ENCODE data around the gene MRI1.

The MRI1 gene

DNA sequence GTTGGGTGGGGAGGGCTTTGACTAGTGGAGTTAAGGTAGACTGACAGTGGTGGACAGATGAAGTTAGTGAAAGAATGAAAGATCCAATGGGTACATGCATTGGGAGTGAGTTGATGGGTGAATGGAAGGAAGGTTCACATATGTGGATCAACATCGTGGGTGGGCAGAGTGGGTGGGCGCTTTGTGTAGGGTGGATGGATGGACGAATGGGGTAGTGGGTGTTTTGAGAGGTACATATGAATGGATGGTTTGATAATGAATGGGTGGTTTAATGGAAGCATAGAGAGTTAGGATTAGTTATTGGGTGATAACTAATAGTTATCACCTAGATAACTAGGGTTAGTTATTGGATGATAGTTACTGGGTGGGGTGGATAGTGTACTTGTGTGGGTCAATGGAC lies 42.4 kb downstream of the MRI1 start:
- no peak overlapping the region for H3K27ac ChIP-seq (ENCODE audit: insufficient read depth in 1 of 2, low read depth in 1 of 2, low read length in 2 of 2, poor library complexity in 1 of 2, severe bottlenecking in 2 of 2)
- ChIA-PET POLR2A (no interaction called here), CTCF (interaction anchor here (0.6 kb wide), 1 partner anchor 16 kb away, joined by 3 read pairs; no protein-coding TSS in a partner anchor)
- WGBS (ENCODE audit: insufficient coverage) = 100% methylated on average over 3 of the region's 3 CpGs
- peaks cover 8 to 55% (median 18%) of the 10 kb centered on the region in 4 experiments for H3K36me3 ChIP-seq (ENCODE audit: control insufficient read depth in 4 of 4, insufficient read depth in 4 of 4, low read length in 3 of 4)
- DNase-seq = no peak
- H3K27me3 ChIP-seq (replicated peaks in 2 of 5; ENCODE audit: control insufficient read depth in 4 of 5, insufficient read depth in 5 of 5, low read length in 4 of 5) = no peaks in the 10 kb centered on the region
- H3K9me3 ChIP-seq (ENCODE audit: control extremely low read depth in 1 of 5, control insufficient read depth in 4 of 5, insufficient read depth in 2 of 5, low read depth in 1 of 5, low read length in 4 of 5) = no peaks in the 10 kb centered on the region
- no peak overlapping the region for H3K4me3 ChIP-seq (ENCODE audit: control insufficient read depth in 1 of 7, extremely low read depth in 1 of 7, insufficient read depth in 4 of 7, low read depth in 2 of 7, low read length in 6 of 7)
- no peaks in the 10 kb centered on the region for H3K4me1 ChIP-seq (ENCODE audit: control extremely low read depth in 1 of 4, control insufficient read depth in 4 of 4, insufficient read depth in 4 of 4, low read length in 3 of 4)

DNA sequence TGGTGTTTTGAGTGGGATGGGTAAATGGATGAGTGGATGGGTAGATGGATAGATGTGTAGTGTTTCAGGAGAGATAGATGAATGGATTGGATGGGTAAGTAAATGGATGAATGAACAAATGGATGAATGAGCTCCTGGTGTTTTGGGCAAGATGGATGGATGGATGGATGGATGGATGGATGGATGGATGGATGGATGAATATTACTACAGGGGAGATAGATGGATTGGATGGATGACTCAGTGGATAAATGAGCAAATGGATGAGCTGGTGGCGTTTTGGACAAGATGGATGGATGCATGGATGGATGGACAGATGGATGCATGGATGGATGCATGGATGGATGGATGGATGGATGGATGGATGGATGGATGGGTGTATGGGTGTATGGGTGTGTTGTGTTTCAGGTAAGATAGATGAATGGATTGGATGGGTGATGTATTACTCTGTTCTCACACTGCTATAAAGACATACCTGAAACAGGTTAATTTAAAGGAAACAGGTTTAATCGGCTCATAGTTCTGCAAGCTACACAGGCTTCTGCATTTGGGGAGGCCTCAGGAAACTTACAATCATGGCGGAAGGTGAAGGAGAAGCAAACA lies 43.2 kb downstream of the MRI1 start:
- Histone ChIP-seq H3K4me3 (ENCODE audit: control insufficient read depth in 1 of 7, extremely low read depth in 1 of 7, insufficient read depth in 4 of 7, low read depth in 2 of 7, low read length in 6 of 7) (no peak overlapping the region), H3K27me3 (replicated peaks in 2 of 5; ENCODE audit: control insufficient read depth in 4 of 5, insufficient read depth in 5 of 5, low read length in 4 of 5) (no peaks in the 10 kb centered on the region), H3K27ac (ENCODE audit: insufficient read depth in 1 of 2, low read depth in 1 of 2, low read length in 2 of 2, poor library complexity in 1 of 2, severe bottlenecking in 2 of 2) (no peak overlapping the region), H3K9me3 (ENCODE audit: control extremely low read depth in 1 of 5, control insufficient read depth in 4 of 5, insufficient read depth in 2 of 5, low read depth in 1 of 5, low read length in 4 of 5) (no peaks in the 10 kb centered on the region), H3K36me3 (ENCODE audit: control insufficient read depth in 4 of 4, insufficient read depth in 4 of 4, low read length in 3 of 4) (peaks cover 8 to 55% (median 18%) of the 10 kb centered on the region in 4 experiments), H3K4me1 (ENCODE audit: control extremely low read depth in 1 of 4, control insufficient read depth in 4 of 4, insufficient read depth in 4 of 4, low read length in 3 of 4) (no peaks in the 10 kb centered on the region)
- no peak for DNase-seq
- ChIA-PET POLR2A (no interaction called here), CTCF (interaction anchor here (1.5 to 2.3 kb wide), 3 partner anchors 9 to 21 kb away, joined by 5 to 11 read pairs (median 5); partner anchors contain the start of gene ZSWIM4)
- WGBS (ENCODE audit: insufficient coverage) = 92% methylated on average over 2 of the region's 3 CpGs

DNA sequence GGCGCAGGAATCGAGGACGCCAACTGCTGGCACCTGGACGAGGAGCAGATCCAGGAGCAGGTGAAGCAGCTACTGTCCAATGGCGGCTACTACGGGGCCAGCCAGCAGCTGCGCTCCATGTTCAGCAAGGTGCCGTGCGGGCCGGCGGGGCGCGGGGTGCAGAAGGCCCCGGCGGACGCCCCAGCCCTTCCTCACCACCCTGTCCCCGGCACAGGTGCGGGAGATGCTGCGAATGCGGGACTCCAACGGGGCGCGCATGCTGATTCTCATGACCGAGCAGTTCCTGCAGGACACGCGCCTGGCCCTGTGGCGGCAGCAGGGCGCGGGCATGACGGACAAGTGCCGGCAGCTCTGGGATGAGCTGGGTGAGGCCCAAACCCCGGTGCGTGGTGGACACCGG lies 44.5 kb downstream of the MRI1 start:
- ChIA-PET POLR2A (no interaction called here), CTCF (interaction anchor here (1.5 to 2.3 kb wide), 3 partner anchors 10 to 23 kb away, joined by 5 to 11 read pairs (median 5); partner anchors contain the start of gene ZSWIM4)
- WGBS (ENCODE audit: insufficient coverage) = 96% methylated on average over 27 of the region's 34 CpGs
- no peaks in the 10 kb centered on the region for H3K4me1 ChIP-seq (ENCODE audit: control extremely low read depth in 1 of 4, control insufficient read depth in 4 of 4, insufficient read depth in 4 of 4, low read length in 3 of 4)
- no peak overlapping the region for H3K27ac ChIP-seq (ENCODE audit: insufficient read depth in 1 of 2, low read depth in 1 of 2, low read length in 2 of 2, poor library complexity in 1 of 2, severe bottlenecking in 2 of 2)
- H3K4me3 ChIP-seq (ENCODE audit: control insufficient read depth in 1 of 7, extremely low read depth in 1 of 7, insufficient read depth in 4 of 7, low read depth in 2 of 7, low read length in 6 of 7) = no peak overlapping the region
- no peaks in the 10 kb centered on the region for H3K27me3 ChIP-seq (replicated peaks in 2 of 5; ENCODE audit: control insufficient read depth in 4 of 5, insufficient read depth in 5 of 5, low read length in 4 of 5)
- no peaks in the 10 kb centered on the region for H3K9me3 ChIP-seq (ENCODE audit: control extremely low read depth in 1 of 5, control insufficient read depth in 4 of 5, insufficient read depth in 2 of 5, low read depth in 1 of 5, low read length in 4 of 5)
- peaks cover 8 to 58% (median 26%) of the 10 kb centered on the region in 4 experiments for H3K36me3 ChIP-seq (ENCODE audit: control insufficient read depth in 4 of 4, insufficient read depth in 4 of 4, low read length in 3 of 4)
- DNase-seq = no peak

DNA sequence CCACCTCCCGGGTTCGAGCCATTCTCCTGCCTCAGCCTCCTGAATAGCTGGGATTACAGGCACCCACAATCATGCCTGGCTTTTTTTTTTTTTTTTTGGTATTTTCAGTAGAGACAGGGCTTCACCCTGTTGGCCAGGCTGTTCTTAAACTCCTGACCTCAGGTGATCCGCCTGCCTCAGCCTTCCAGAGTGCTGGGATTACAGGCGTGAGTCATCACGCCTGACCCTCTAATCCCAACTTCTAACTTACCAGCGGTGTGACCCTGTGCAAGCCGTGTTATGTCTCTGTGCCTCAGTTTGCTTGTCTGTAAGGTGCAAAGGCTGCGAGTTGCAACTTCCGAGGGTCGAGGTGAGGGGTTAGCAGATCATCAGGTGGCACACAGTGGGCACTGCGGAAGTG lies 48.2 kb downstream of the MRI1 start:
- no peak overlapping the region for H3K4me3 ChIP-seq (ENCODE audit: control insufficient read depth in 1 of 7, extremely low read depth in 1 of 7, insufficient read depth in 4 of 7, low read depth in 2 of 7, low read length in 6 of 7)
- no peaks in the 10 kb centered on the region for H3K9me3 ChIP-seq (ENCODE audit: control extremely low read depth in 1 of 5, control insufficient read depth in 4 of 5, insufficient read depth in 2 of 5, low read depth in 1 of 5, low read length in 4 of 5)
- 99% methylated on average over 8 of the region's 11 CpGs for WGBS (ENCODE audit: insufficient coverage)
- peaks cover 0 to 15% (median 10%) of the 10 kb centered on the region in 4 experiments for H3K4me1 ChIP-seq (ENCODE audit: control extremely low read depth in 1 of 4, control insufficient read depth in 4 of 4, insufficient read depth in 4 of 4, low read length in 3 of 4)
- H3K27ac ChIP-seq (ENCODE audit: insufficient read depth in 1 of 2, low read depth in 1 of 2, low read length in 2 of 2, poor library complexity in 1 of 2, severe bottlenecking in 2 of 2) = no peak overlapping the region
- H3K36me3 ChIP-seq (ENCODE audit: control insufficient read depth in 4 of 4, insufficient read depth in 4 of 4, low read length in 3 of 4) = peaks cover under 1 to 50% (median 27%) of the 10 kb centered on the region in 4 experiments
- POLR2A ChIA-PET = no interaction called here
- no peaks in the 10 kb centered on the region for H3K27me3 ChIP-seq (replicated peaks in 2 of 5; ENCODE audit: control insufficient read depth in 4 of 5, insufficient read depth in 5 of 5, low read length in 4 of 5)
- CTCF ChIA-PET = interaction anchor here (1.2 kb wide), 1 partner anchor 28 kb away, joined by 3 read pairs; no protein-coding TSS in a partner anchor
- DNase-seq = no peak

DNA sequence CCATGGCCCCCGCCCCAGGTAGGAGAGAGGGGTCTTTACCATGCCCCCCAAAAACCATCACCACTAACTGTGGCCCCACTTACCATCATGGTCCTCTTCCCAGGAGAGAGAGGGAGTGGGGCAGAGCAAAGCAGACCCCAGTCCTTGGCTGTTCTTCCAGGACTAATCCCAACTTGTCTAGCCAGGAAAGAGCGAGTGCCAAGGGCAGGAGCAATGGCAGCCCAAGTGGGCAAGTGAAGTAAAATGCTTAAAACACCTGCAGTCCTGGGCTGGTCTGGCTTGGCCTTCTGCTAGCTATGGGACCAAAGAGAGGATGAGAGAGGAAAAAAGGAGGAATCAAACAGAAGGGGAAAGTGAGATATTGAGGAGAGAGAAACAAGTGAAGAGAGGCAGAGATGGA lies 48.8 kb downstream of the MRI1 start:
- 100% methylated on average over 2 of the region's 2 CpGs for WGBS (ENCODE audit: insufficient coverage)
- no peaks in the 10 kb centered on the region for H3K27me3 ChIP-seq (replicated peaks in 2 of 5; ENCODE audit: control insufficient read depth in 4 of 5, insufficient read depth in 5 of 5, low read length in 4 of 5)
- DNase-seq = no peak
- H3K4me3 ChIP-seq (ENCODE audit: control insufficient read depth in 1 of 7, extremely low read depth in 1 of 7, insufficient read depth in 4 of 7, low read depth in 2 of 7, low read length in 6 of 7) = no peak overlapping the region
- no peak overlapping the region for H3K27ac ChIP-seq (ENCODE audit: insufficient read depth in 1 of 2, low read depth in 1 of 2, low read length in 2 of 2, poor library complexity in 1 of 2, severe bottlenecking in 2 of 2)
- POLR2A ChIA-PET = no interaction called here
- no peaks in the 10 kb centered on the region for H3K9me3 ChIP-seq (ENCODE audit: control extremely low read depth in 1 of 5, control insufficient read depth in 4 of 5, insufficient read depth in 2 of 5, low read depth in 1 of 5, low read length in 4 of 5)
- CTCF ChIA-PET = interaction anchor here (1.1 to 1.2 kb wide), 2 partner anchors 9 to 29 kb away, joined by 3 read pairs; no protein-coding TSS in a partner anchor
- H3K4me1 ChIP-seq (ENCODE audit: control extremely low read depth in 1 of 4, control insufficient read depth in 4 of 4, insufficient read depth in 4 of 4, low read length in 3 of 4) = peaks cover 0 to 18% (median 11%) of the 10 kb centered on the region in 4 experiments
- peaks cover 0 to 46% (median 26%) of the 10 kb centered on the region in 4 experiments for H3K36me3 ChIP-seq (ENCODE audit: control insufficient read depth in 4 of 4, insufficient read depth in 4 of 4, low read length in 3 of 4)

DNA sequence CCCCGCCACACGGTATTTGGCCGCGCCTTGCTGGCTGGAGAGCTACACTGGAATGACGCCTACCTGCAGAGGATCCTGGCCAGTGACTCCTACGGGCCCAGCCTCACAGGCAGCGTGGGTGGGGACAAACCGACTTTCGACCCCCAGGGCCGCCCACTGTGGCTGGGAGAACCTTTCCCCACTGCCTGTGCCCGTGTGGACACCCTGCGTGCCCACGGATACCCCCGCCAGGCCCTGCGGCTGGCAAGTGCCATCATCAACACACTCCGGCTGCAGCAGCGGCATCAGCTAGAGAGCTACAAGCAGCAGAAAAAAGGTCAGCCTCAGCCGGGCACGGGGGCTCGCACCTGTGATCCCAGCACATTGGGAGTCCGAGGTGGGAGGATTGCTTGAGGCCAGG lies 50.2 kb downstream of the MRI1 start:
- CTCF ChIA-PET = interaction anchor here (0.8 to 2.7 kb wide), 3 partner anchors 14 to 27 kb away, joined by 3 to 9 read pairs (median 3); no protein-coding TSS in a partner anchor
- peaks cover 0 to 35% (median 20%) of the 10 kb centered on the region in 4 experiments for H3K36me3 ChIP-seq (ENCODE audit: control insufficient read depth in 4 of 4, insufficient read depth in 4 of 4, low read length in 3 of 4)

DNA sequence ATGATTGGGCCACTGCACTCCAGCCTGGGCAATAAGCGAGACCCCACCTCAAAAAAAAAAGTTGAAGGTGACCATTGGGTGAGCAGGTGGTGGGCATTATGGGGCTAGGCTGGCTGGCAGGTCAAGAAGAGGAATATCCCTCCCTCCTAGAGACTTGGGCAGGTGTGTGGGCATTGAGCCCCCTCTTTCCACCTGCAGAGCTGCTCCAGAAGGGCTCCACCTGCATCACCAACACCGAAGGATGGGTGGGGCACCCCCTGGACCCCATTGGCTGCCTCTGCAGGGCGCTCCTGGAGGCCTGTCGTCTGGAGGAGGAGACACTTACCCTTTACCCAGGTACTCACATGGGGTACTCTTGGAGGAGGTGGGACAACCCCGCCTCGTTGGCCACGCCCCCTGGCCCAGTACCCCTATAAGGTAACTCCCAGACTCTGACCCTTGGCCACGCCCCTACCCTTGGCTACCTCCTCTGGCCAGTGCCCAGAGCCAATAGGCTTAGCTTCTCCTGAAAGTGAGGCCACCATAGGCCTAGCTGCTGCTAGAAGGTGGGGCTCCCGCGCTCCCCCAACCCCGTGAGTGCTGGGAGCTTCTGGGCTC lies 52.8 kb downstream of the MRI1 start:
- peak overlapping the region in 1 of 7 experiments; percentile 51 for H3K4me3 ChIP-seq (ENCODE audit: control insufficient read depth in 1 of 7, extremely low read depth in 1 of 7, insufficient read depth in 4 of 7, low read depth in 2 of 7, low read length in 6 of 7)

More for the DNA sequence above, 50.2 kb downstream of the MRI1 start:
- Histone ChIP-seq H3K27ac (ENCODE audit: insufficient read depth in 1 of 2, low read depth in 1 of 2, low read length in 2 of 2, poor library complexity in 1 of 2, severe bottlenecking in 2 of 2) (no peak overlapping the region), H3K9me3 (ENCODE audit: control extremely low read depth in 1 of 5, control insufficient read depth in 4 of 5, insufficient read depth in 2 of 5, low read depth in 1 of 5, low read length in 4 of 5) (no peaks in the 10 kb centered on the region), H3K4me1 (ENCODE audit: control extremely low read depth in 1 of 4, control insufficient read depth in 4 of 4, insufficient read depth in 4 of 4, low read length in 3 of 4) (peaks cover 0 to 20% (median 11%) of the 10 kb centered on the region in 4 experiments), H3K27me3 (replicated peaks in 2 of 5; ENCODE audit: control insufficient read depth in 4 of 5, insufficient read depth in 5 of 5, low read length in 4 of 5) (no peaks in the 10 kb centered on the region), H3K4me3 (ENCODE audit: control insufficient read depth in 1 of 7, extremely low read depth in 1 of 7, insufficient read depth in 4 of 7, low read depth in 2 of 7, low read length in 6 of 7) (no peak overlapping the region)
- no peak for DNase-seq
- POLR2A ChIA-PET = interaction anchor here (1.6 kb wide), 1 partner anchor 27 kb away, joined by 3 read pairs; no protein-coding TSS in a partner anchor
- WGBS (ENCODE audit: insufficient coverage) = 77% methylated on average over 17 of the region's 21 CpGs

More for the DNA sequence above, 52.8 kb downstream of the MRI1 start:
- CTCF ChIA-PET = interaction anchor here (0.6 to 1.8 kb wide), 3 partner anchors 8 to 19 kb away, joined by 3 to 6 read pairs (median 5); no protein-coding TSS in a partner anchor
- H3K27me3 ChIP-seq (replicated peaks in 2 of 5; ENCODE audit: control insufficient read depth in 4 of 5, insufficient read depth in 5 of 5, low read length in 4 of 5) = no peaks in the 10 kb centered on the region
- POLR2A ChIA-PET = interaction anchor here (1.0 kb wide), 1 partner anchor 45 kb away, joined by 3 read pairs; no protein-coding TSS in a partner anchor
- peaks cover 3 to 33% (median 24%) of the 10 kb centered on the region in 4 experiments for H3K36me3 ChIP-seq (ENCODE audit: control insufficient read depth in 4 of 4, insufficient read depth in 4 of 4, low read length in 3 of 4)
- no peaks in the 10 kb centered on the region for H3K9me3 ChIP-seq (ENCODE audit: control extremely low read depth in 1 of 5, control insufficient read depth in 4 of 5, insufficient read depth in 2 of 5, low read depth in 1 of 5, low read length in 4 of 5)
- 54% methylated on average over 8 of the region's 11 CpGs for WGBS (ENCODE audit: insufficient coverage)
- peak in 2 of 3 donors; percentile 53 to 66 for DNase-seq
- H3K4me1 ChIP-seq (ENCODE audit: control extremely low read depth in 1 of 4, control insufficient read depth in 4 of 4, insufficient read depth in 4 of 4, low read length in 3 of 4) = peaks cover 0 to 20% (median 11%) of the 10 kb centered on the region in 4 experiments
- H3K27ac ChIP-seq (ENCODE audit: insufficient read depth in 1 of 2, low read depth in 1 of 2, low read length in 2 of 2, poor library complexity in 1 of 2, severe bottlenecking in 2 of 2) = no peak overlapping the region

All from common myeloid progenitor, CD34-positive (primary cell).